ENCODE data around the gene TDRKH.
"Not testable (repeated sequence)": the region's sequence is repeated elsewhere in the genome, so short reads cannot be mapped to it uniquely, and the experiment has no call there.

Gene TDRKH

DNA sequence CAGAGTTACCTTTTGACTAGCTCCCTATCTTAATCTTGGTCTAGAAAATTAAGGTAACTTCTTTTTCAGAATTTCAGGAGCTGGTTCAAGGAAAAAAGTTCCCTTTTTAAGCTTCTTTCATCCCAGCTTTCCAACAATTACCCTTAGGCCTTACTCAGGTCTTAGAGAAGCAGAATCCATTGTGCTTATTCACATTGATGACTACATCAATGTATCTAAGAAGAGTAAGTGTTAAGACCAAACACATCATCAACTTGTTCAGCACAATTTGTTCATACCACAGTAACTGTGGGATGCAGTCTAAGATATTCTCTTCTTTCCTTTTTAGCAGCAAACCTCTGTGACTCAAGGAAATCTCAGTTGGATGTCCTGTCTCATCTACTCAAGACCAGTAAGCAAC, 31.1 kb downstream of the TDRKH start:
- no peak for DNase-seq (ENCODE audit: low read depth)
- TF ChIP-seq CTCF (IDR thresholded peaks at IDR 0.05; ENCODE audit: low read depth, low read length), result no peak
- TF ChIP-seq MAX (IDR thresholded peaks at IDR 0.05; ENCODE audit: low read depth, low read length), result no peak
- TF ChIP-seq POLR2A (IDR thresholded peaks at IDR 0.05; ENCODE audit: extremely low read depth, insufficient read length), result no peak
- no peak for TF ChIP-seq MYC (IDR thresholded peaks at IDR 0.05; ENCODE audit: low read depth, low read length)
- no peak overlapping the region for H3K4me3 ChIP-seq (ENCODE audit: low read depth, low read length)

GRCh38 chr1:151756291-151756690, 34.0 kb downstream of the TDRKH start:
- DNase-seq (ENCODE audit: low read depth), result no peak

GRCh38 chr1:151741516-151741915, 48.8 kb downstream of the TDRKH start:
- DNase-seq (ENCODE audit: low read depth), result no peak
- H3K4me3 ChIP-seq (ENCODE audit: low read depth, low read length), result no peak overlapping the region
- TF ChIP-seq CTCF (IDR thresholded peaks at IDR 0.05; ENCODE audit: low read depth, low read length), result no peak
- no peak for TF ChIP-seq MAX (IDR thresholded peaks at IDR 0.05; ENCODE audit: low read depth, low read length)
- no peak for TF ChIP-seq MYC (IDR thresholded peaks at IDR 0.05; ENCODE audit: low read depth, low read length)
- TF ChIP-seq POLR2A (IDR thresholded peaks at IDR 0.05; ENCODE audit: extremely low read depth, insufficient read length), result no peak

More at GRCh38 chr1:151756291-151756690, 34.0 kb downstream of the TDRKH start:
- no peak overlapping the region for H3K4me3 ChIP-seq (ENCODE audit: low read depth, low read length)
- TF ChIP-seq POLR2A (IDR thresholded peaks at IDR 0.05; ENCODE audit: extremely low read depth, insufficient read length) (no peak), CTCF (IDR thresholded peaks at IDR 0.05; ENCODE audit: low read depth, low read length) (no peak), MAX (IDR thresholded peaks at IDR 0.05; ENCODE audit: low read depth, low read length) (no peak)

GRCh38 chr1:151739590-151740355, 50.5 kb downstream of the TDRKH start:
- no peak for DNase-seq (ENCODE audit: low read depth)
- no peak overlapping the region for H3K4me3 ChIP-seq (ENCODE audit: low read depth, low read length)
- TF ChIP-seq MAX (IDR thresholded peaks at IDR 0.05; ENCODE audit: low read depth, low read length), result no peak

GRCh38 chr1:151737479-151737878, 52.8 kb downstream of the TDRKH start:
- DNase-seq (ENCODE audit: low read depth), result no peak
- TF ChIP-seq CTCF (IDR thresholded peaks at IDR 0.05; ENCODE audit: low read depth, low read length) (no peak), MAX (IDR thresholded peaks at IDR 0.05; ENCODE audit: low read depth, low read length) (no peak), MYC (IDR thresholded peaks at IDR 0.05; ENCODE audit: low read depth, low read length) (no peak)
- no peak overlapping the region for H3K4me3 ChIP-seq (ENCODE audit: low read depth, low read length)

- TF ChIP-seq MAX (IDR thresholded peaks at IDR 0.05; ENCODE audit: low read depth, low read length), result no peak
- TF ChIP-seq CTCF (IDR thresholded peaks at IDR 0.05; ENCODE audit: low read depth, low read length), result no peak
- no peak for TF ChIP-seq MYC (IDR thresholded peaks at IDR 0.05; ENCODE audit: low read depth, low read length)
- TF ChIP-seq POLR2A (IDR thresholded peaks at IDR 0.05; ENCODE audit: extremely low read depth, insufficient read length), result no peak
- DNase-seq (ENCODE audit: low read depth), result no peak
- no peak overlapping the region for H3K4me3 ChIP-seq (ENCODE audit: low read depth, low read length)
These were observed 53.3 kb downstream of the TDRKH start for GRCh38 chr1:151737026-151737425.

DNA sequence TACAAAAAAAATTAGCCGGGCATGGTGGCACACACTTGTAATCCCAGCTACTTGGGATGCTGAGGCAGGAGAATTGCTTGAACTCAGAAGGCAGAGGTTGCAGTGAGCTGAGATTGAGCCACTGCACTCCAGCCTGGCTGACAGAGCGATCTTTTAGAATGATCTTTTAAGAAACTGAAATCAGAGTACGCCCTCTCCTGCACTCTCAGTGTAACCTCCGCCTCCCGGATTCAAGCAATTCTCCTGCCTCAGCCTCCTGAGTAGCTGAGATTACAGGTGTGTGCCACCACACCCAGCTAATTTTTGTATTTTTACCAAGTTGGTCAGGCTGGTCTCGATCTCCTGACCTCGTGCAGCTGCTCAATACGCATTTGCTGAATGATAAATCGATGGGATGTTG, 56.3 kb downstream of the TDRKH start:
- DNase-seq (ENCODE audit: low read depth); H3K4me3 ChIP-seq (ENCODE audit: low read depth, low read length): not testable (repeated sequence)
